ENCODE results near the gene USP34. TPM values are rescaled to one million over a fixed set of nuclear protein-coding genes. Genes with fewer than 3 reads are reported as not detected.

The USP34 gene
- total RNA-seq, 1 donor from 2014 or later = 157 TPM

GRCh38 chr2:61218817-61219170, 252.1 kb downstream of the USP34 start:
- no peak for TF ChIP-seq CTCF (IDR thresholded peaks at IDR 0.05; ENCODE audit: unreplicated experiment)
- Mint-ChIP-seq H3K4me1 (no peaks in the 10 kb centered on the region), H3K27ac (no peak overlapping the region)

GRCh38 chr2:61218076-61218816, 252.6 kb downstream of the USP34 start:
- Mint-ChIP-seq H3K27ac (no peak overlapping the region), H3K36me3 (peaks cover 41% of the 10 kb centered on the region), H3K27me3 (ENCODE audit: low read depth) (no peaks in the 10 kb centered on the region), H3K4me3 (no peak overlapping the region), H3K4me1 (no peaks in the 10 kb centered on the region), H3K9me3 (no peaks in the 10 kb centered on the region)
- DNase-seq (ENCODE audit: low spot score in 2 of 2, unreplicated experiment in 2 of 2) = no peak
- TF ChIP-seq CTCF (IDR thresholded peaks at IDR 0.05; ENCODE audit: unreplicated experiment) = no peak

More at GRCh38 chr2:61218817-61219170, 252.1 kb downstream of the USP34 start:
- no peaks in the 10 kb centered on the region for H3K9me3 Mint-ChIP-seq
- H3K4me3 Mint-ChIP-seq = no peak overlapping the region
- H3K36me3 Mint-ChIP-seq = peaks cover 41% of the 10 kb centered on the region
- H3K27me3 Mint-ChIP-seq (ENCODE audit: low read depth) = no peaks in the 10 kb centered on the region
- no peak for DNase-seq (ENCODE audit: low spot score in 2 of 2, unreplicated experiment in 2 of 2)

GRCh38 chr2:61214171-61214570, 256.7 kb downstream of the USP34 start:
- H3K36me3 Mint-ChIP-seq = peaks cover 30% of the 10 kb centered on the region
- H3K27ac Mint-ChIP-seq = no peak overlapping the region
- TF ChIP-seq CTCF (IDR thresholded peaks at IDR 0.05; ENCODE audit: unreplicated experiment) = no peak
- no peak overlapping the region for H3K4me3 Mint-ChIP-seq
- H3K27me3 Mint-ChIP-seq (ENCODE audit: low read depth) = no peaks in the 10 kb centered on the region
- DNase-seq (ENCODE audit: low spot score in 2 of 2, unreplicated experiment in 2 of 2) = no peak
- no peaks in the 10 kb centered on the region for H3K9me3 Mint-ChIP-seq
- H3K4me1 Mint-ChIP-seq = no peaks in the 10 kb centered on the region

GRCh38 chr2:61210332-61210981, 260.4 kb downstream of the USP34 start:
- peaks cover 44% of the 10 kb centered on the region for H3K36me3 Mint-ChIP-seq
- no peaks in the 10 kb centered on the region for H3K4me1 Mint-ChIP-seq
- H3K9me3 Mint-ChIP-seq = no peaks in the 10 kb centered on the region
- no peak overlapping the region for H3K4me3 Mint-ChIP-seq
- TF ChIP-seq CTCF (IDR thresholded peaks at IDR 0.05; ENCODE audit: unreplicated experiment) = no peak
- H3K27me3 Mint-ChIP-seq (ENCODE audit: low read depth) = no peaks in the 10 kb centered on the region
- no peak overlapping the region for H3K27ac Mint-ChIP-seq
- DNase-seq (ENCODE audit: low spot score in 2 of 2, unreplicated experiment in 2 of 2) = no peak

- H3K27me3 Mint-ChIP-seq (ENCODE audit: low read depth) = no peaks in the 10 kb centered on the region
- H3K36me3 Mint-ChIP-seq = peaks cover 60% of the 10 kb centered on the region
- H3K4me1 Mint-ChIP-seq = no peaks in the 10 kb centered on the region
- no peak overlapping the region for H3K4me3 Mint-ChIP-seq
- no peak for DNase-seq (ENCODE audit: low spot score in 2 of 2, unreplicated experiment in 2 of 2)
- H3K9me3 Mint-ChIP-seq = no peaks in the 10 kb centered on the region
- TF ChIP-seq CTCF (IDR thresholded peaks at IDR 0.05; ENCODE audit: unreplicated experiment) = no peak
- H3K27ac Mint-ChIP-seq = no peak overlapping the region
Observed at GRCh38 chr2:61205132-61205531, 265.8 kb downstream of the USP34 start.
